Neural cell (in vitro differentiated cells): ENCODE measurements around the gene SLC16A10. TPM values are rescaled to one million over a fixed set of nuclear protein-coding genes. Genes with fewer than 3 reads are reported as not detected.

Source experiments
- H2AFZ ChIP-seq: fragments of 200-600, 300-800 bp; sonication (generic), shearing (Covaris generic); 2 replicates; pipeline ENCODE4 v1.6.0; 2014; ENCODE audit warnings: low read depth, mild to moderate bottlenecking, antibody characterized with exemption, low read length, moderate library complexity
- H3F3A ChIP-seq: fragments of 200-600 bp; shearing (Covaris generic); 2 replicates; pipeline ENCODE4 v1.6.1; 2016; ENCODE audit warnings: mild to moderate bottlenecking, moderate library complexity, mixed read lengths, antibody characterized with exemption, low read length; ENCODE audit not compliant: insufficient read depth, poor library complexity, severe bottlenecking
- H3K27ac ChIP-seq: fragments of 200-600, 300-800 bp; sonication (generic), shearing (Covaris generic); 2 replicates; pipeline ENCODE4 v1.5.1; 2014; ENCODE audit warnings: mild to moderate bottlenecking, low read length, moderate library complexity
- H3K27me3 ChIP-seq: fragments of 300-800, 200-600 bp; sonication (generic), shearing (Covaris generic); 2 replicates; pipeline ENCODE4 v1.6.0; 2014; ENCODE audit warnings: mild to moderate bottlenecking, low read depth, low read length, moderate library complexity; ENCODE audit not compliant: insufficient read depth
- H3K36me3 ChIP-seq: fragments of 300-800, 200-600 bp; sonication (generic), shearing (Covaris generic); 2 replicates; pipeline ENCODE4 v1.5.1; 2014; ENCODE audit warnings: mild to moderate bottlenecking, antibody characterized with exemption, low read length, moderate library complexity; ENCODE audit not compliant: insufficient read depth
- H3K4me2 ChIP-seq: fragments of 300-800, 200-600 bp; sonication (generic), shearing (Covaris generic); 2 replicates; pipeline ENCODE4 v1.6.0; 2014; ENCODE audit warnings: mild to moderate bottlenecking, low read length
- H3K4me3 ChIP-seq: fragments of 300-800, 200-600 bp; sonication (generic), shearing (Covaris generic); 2 replicates; pipeline ENCODE4 v1.5.1; 2014; ENCODE audit warnings: mild to moderate bottlenecking, low read length, moderate library complexity
- H3K79me2 ChIP-seq: fragments of 200-600 bp; shearing (Covaris generic); replicated peaks from 2 replicates; pipeline ENCODE4 v1.6.0; 2014; ENCODE audit warnings: mild to moderate bottlenecking, low read length, moderate library complexity; ENCODE audit not compliant: insufficient read depth
- H3K9ac ChIP-seq: fragments of 300-800, 200-600 bp; sonication (generic), shearing (Covaris generic); 2 replicates; pipeline ENCODE4 v1.6.1; 2016; ENCODE audit warnings: mild to moderate bottlenecking, low read length, mixed read lengths
- H3K9me2 ChIP-seq: fragments of 200-600 bp; shearing (Covaris generic); 2 replicates; pipeline ENCODE4 v1.6.1; 2016; ENCODE audit warnings: mild to moderate bottlenecking, low read length, mixed read lengths; ENCODE audit not compliant: insufficient read depth
- H3K9me3 ChIP-seq: fragments of 200-600, 300-800 bp; sonication (generic), shearing (Covaris generic); 2 replicates; pipeline ENCODE4 v1.6.1; 2016; ENCODE audit warnings: mild to moderate bottlenecking, mixed run types, low read length, moderate library complexity, mixed read lengths
- H4K20me1 ChIP-seq: fragments of 200-600 bp; shearing (Covaris generic); 2 replicates; pipeline ENCODE4 v1.6.1; 2016; ENCODE audit warnings: mild to moderate bottlenecking, mixed run types; ENCODE audit not compliant: insufficient read depth
- CTCF ChIP-seq: fragments of 450-650 bp; IDR thresholded peaks from 2 replicates; pipeline ENCODE4 v1.5.1; 2014; ENCODE audit warnings: antibody characterized with exemption, mild to moderate bottlenecking, moderate library complexity; ENCODE audit not compliant: poor library complexity, severe bottlenecking
- EP300 ChIP-seq: fragments of 450-650 bp; conservative IDR thresholded peaks from 2 replicates; pipeline ENCODE4 v1.6.1; 2014; ENCODE audit warnings: antibody characterized with exemption, mild to moderate bottlenecking, moderate library complexity; ENCODE audit not compliant: poor library complexity, severe bottlenecking
- MXI1 ChIP-seq: fragments of 450-650 bp; conservative IDR thresholded peaks from 2 replicates; pipeline ENCODE4 v1.6.1; 2014; ENCODE audit warnings: antibody characterized with exemption, mild to moderate bottlenecking; ENCODE audit not compliant: poor library complexity, severe bottlenecking
- POLR2AphosphoS5 ChIP-seq: IDR thresholded peaks from 2 replicates; pipeline ENCODE4 v1.6.1; 2012
- RAD21 ChIP-seq: fragments of 450-650 bp; conservative IDR thresholded peaks from 2 replicates; pipeline ENCODE4 v1.6.1; 2014; ENCODE audit warnings: antibody characterized with exemption, mild to moderate bottlenecking, moderate library complexity
- REST ChIP-seq: IDR thresholded peaks from 2 replicates; pipeline ENCODE4 v1.6.1; 2012; ENCODE audit warnings: borderline replicate concordance
- polyA plus RNA-seq: library from polyadenylated mRNA; depleted of rRNA; stranded (reverse); fragments of >200 nt; gene quantifications from 2 replicates; pipeline ENCODE4 v1.2.3, GENCODE V29; 2014

SLC16A10 gene
- polyA plus RNA-seq, 1 donor from 2014 or later, result 1.5 TPM

GRCh38 chr6:111150577-111150976 lies 63.3 kb downstream of the SLC16A10 start:
- Histone ChIP-seq H3K9ac (no peak overlapping the region), H3K9me3 (peaks cover 1% of the 10 kb centered on the region), H3K36me3 (no peaks in the 10 kb centered on the region), H3K27ac (no peak overlapping the region), H3K27me3 (no peaks in the 10 kb centered on the region), H3K4me3 (no peak overlapping the region), H4K20me1 (no peaks in the 10 kb centered on the region), H3K9me2 (no peaks in the 10 kb centered on the region), H3F3A (no peaks in the 10 kb centered on the region), H2AFZ (no peak overlapping the region), H3K4me2 (no peak overlapping the region), H3K79me2 (no peaks in the 10 kb centered on the region)
- TF ChIP-seq CTCF (no peak), REST (no peak), MXI1 (no peak), POLR2AphosphoS5 (no peak), EP300 (no peak), RAD21 (no peak)

- no peak overlapping the region for H3K4me2 ChIP-seq
- H3K27ac ChIP-seq, result no peak overlapping the region
- no peaks in the 10 kb centered on the region for H4K20me1 ChIP-seq
- H3K79me2 ChIP-seq, result no peaks in the 10 kb centered on the region
- H3K9me3 ChIP-seq, result no peaks in the 10 kb centered on the region
- H3K4me3 ChIP-seq, result no peak overlapping the region
- H3K9me2 ChIP-seq, result no peaks in the 10 kb centered on the region
- H3K36me3 ChIP-seq, result no peaks in the 10 kb centered on the region
- H3F3A ChIP-seq, result no peaks in the 10 kb centered on the region
- H3K9ac ChIP-seq, result no peak overlapping the region
- H3K27me3 ChIP-seq, result no peaks in the 10 kb centered on the region
- no peak for TF ChIP-seq REST
- no peak overlapping the region for H2AFZ ChIP-seq
These were observed 67.7 kb downstream of the SLC16A10 start for GRCh38 chr6:111154981-111155380.
